MM.1S (cell line): ENCODE results near the gene GTF2B.

Experiments
- DNase-seq: peaks from one replicate; pipeline ENCODE4 v3.0.0-alpha.2; 2015
- H2AFZ ChIP-seq: fragments of 300-600 bp; sonication (generic); 2 replicates; pipeline ENCODE4 v1.6.0; 2016; ENCODE audit warnings: antibody characterized with exemption, low read length
- H3F3A ChIP-seq: fragments of 300-600 bp; sonication (generic); 2 replicates; pipeline ENCODE4 v1.6.1; 2016; ENCODE audit warnings: mild to moderate bottlenecking, antibody characterized with exemption, low read length, moderate library complexity, mixed read lengths; ENCODE audit not compliant: insufficient read depth
- H3K27ac ChIP-seq: fragments of 300-600 bp; sonication (generic); 2 replicates; pipeline ENCODE4 v1.5.1; 2016; ENCODE audit warnings: mild to moderate bottlenecking, low read length
- H3K27me3 ChIP-seq: fragments of 300-600 bp; sonication (generic); replicated peaks from 2 replicates; pipeline ENCODE4 v1.6.0; 2016; ENCODE audit warnings: low read length; ENCODE audit not compliant: insufficient read depth
- H3K36me3 ChIP-seq: fragments of 300-600 bp; sonication (generic); replicated peaks from 2 replicates; pipeline ENCODE4 v1.6.1; 2016; ENCODE audit warnings: mild to moderate bottlenecking, low read length, mixed read lengths; ENCODE audit not compliant: insufficient read depth
- H3K4me1 ChIP-seq: fragments of 300-600 bp; sonication (generic); 2 replicates; pipeline ENCODE4 v1.6.1; 2016; ENCODE audit warnings: low read length, mixed read lengths
- H3K4me2 ChIP-seq: fragments of 300-600 bp; sonication (generic); 2 replicates; pipeline ENCODE4 v1.6.0; 2016; ENCODE audit warnings: low read depth, low read length
- H3K4me3 ChIP-seq: fragments of 300-600 bp; sonication (generic); 2 replicates; pipeline ENCODE4 v1.5.1; 2016; ENCODE audit warnings: low read length, mixed read lengths
- H3K79me2 ChIP-seq: fragments of 300-600 bp; sonication (generic); 2 replicates; pipeline ENCODE4 v1.6.1; 2016; ENCODE audit warnings: mixed run types, low read length, mixed read lengths
- H3K9ac ChIP-seq: fragments of 300-600 bp; sonication (generic); 2 replicates; pipeline ENCODE4 v1.6.1; 2016; ENCODE audit warnings: low read length, mixed read lengths
- H3K9me2 ChIP-seq: fragments of 300-600 bp; sonication (generic); replicated peaks from 2 replicates; pipeline ENCODE4 v1.6.1; 2016; ENCODE audit warnings: mild to moderate bottlenecking, low read length, mixed read lengths; ENCODE audit not compliant: insufficient read depth
- H3K9me3 ChIP-seq: fragments of 300-600 bp; sonication (generic); replicated peaks from 2 replicates; pipeline ENCODE4 v1.6.1; 2016; ENCODE audit warnings: mild to moderate bottlenecking, low read length, mixed read lengths; ENCODE audit not compliant: insufficient read depth
- H4K20me1 ChIP-seq: fragments of 300-600 bp; sonication (generic); 2 replicates; pipeline ENCODE4 v1.6.1; 2016; ENCODE audit warnings: mild to moderate bottlenecking, low read length, moderate library complexity, mixed read lengths; ENCODE audit not compliant: insufficient read depth
- CTCF ChIP-seq: fragments of 300-600 bp; sonication (generic); IDR thresholded peaks from 2 replicates; pipeline ENCODE4 v1.5.1; 2016; ENCODE audit warnings: antibody characterized with exemption, low read length, mixed read lengths
- EZH2 ChIP-seq: fragments of 300-600 bp; sonication (generic); optimal IDR thresholded peaks from 2 replicates; pipeline ENCODE3; 2017; ENCODE audit warnings: low read depth, mild to moderate bottlenecking, antibody characterized with exemption, low read length, mixed read lengths
- EZH2phosphoT487 ChIP-seq: fragments of 300-600 bp; sonication (generic); IDR thresholded peaks from 2 replicates; pipeline ENCODE4 v1.6.1; 2018; ENCODE audit warnings: antibody characterized with exemption, low read length

The GTF2B gene

GRCh38 chr1:88802950-88803349, 88.4 kb downstream of the GTF2B start:
- Histone ChIP-seq H3K4me2 (no peak overlapping the region), H2AFZ (no peak overlapping the region), H3K4me3 (no peak overlapping the region), H3K9ac (no peak overlapping the region), H3K27ac (no peak overlapping the region), H3K9me2 (no peaks in the 10 kb centered on the region), H3K79me2 (no peaks in the 10 kb centered on the region), H3K4me1 (no peaks in the 10 kb centered on the region), H3K27me3 (no peaks in the 10 kb centered on the region), H3F3A (no peaks in the 10 kb centered on the region), H3K9me3 (no peaks in the 10 kb centered on the region; the same call in 1 of the 2 replicates), H3K36me3 (no peaks in the 10 kb centered on the region; the same call in 1 of the 2 replicates), H4K20me1 (no peaks in the 10 kb centered on the region)
- no peak for DNase-seq
- no peak for TF ChIP-seq EZH2
- TF ChIP-seq EZH2phosphoT487, result no peak
- no peak for TF ChIP-seq CTCF
